ENCODE results near the gene PCK2.
"Not testable (repeated sequence)": the region's sequence is repeated elsewhere in the genome, so short reads cannot be mapped to it uniquely, and the experiment has no call there.

The PCK2 gene

DNA sequence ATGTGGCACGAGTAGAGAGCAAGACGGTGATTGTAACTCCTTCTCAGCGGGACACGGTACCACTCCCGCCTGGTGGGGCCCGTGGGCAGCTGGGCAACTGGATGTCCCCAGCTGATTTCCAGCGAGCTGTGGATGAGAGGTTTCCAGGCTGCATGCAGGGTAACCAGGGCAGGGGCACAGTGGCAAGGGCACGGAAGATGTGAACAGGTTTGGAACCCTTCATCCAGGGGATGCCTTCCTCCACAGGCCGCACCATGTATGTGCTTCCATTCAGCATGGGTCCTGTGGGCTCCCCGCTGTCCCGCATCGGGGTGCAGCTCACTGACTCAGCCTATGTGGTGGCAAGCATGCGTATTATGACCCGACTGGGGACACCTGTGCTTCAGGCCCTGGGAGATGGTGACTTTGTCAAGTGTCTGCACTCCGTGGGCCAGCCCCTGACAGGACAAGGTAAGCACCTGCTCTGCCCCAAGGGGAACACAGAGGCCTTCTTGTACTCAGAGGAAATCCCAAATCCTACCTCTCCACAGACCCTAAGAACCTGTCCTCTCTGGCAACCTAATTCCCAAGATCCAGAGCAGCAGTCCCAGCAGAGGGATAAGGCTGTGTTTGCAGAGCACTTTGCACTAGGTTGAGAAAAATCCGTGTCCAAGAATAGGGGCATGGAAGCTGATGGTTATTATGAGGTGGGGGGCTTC lies 4.3 kb downstream of the PCK2 start:
- DNase-seq, result no peak

- no peak for DNase-seq
These were observed 5.1 kb downstream of the PCK2 start for GRCh38 chr14:24098927-24099813.

DNA sequence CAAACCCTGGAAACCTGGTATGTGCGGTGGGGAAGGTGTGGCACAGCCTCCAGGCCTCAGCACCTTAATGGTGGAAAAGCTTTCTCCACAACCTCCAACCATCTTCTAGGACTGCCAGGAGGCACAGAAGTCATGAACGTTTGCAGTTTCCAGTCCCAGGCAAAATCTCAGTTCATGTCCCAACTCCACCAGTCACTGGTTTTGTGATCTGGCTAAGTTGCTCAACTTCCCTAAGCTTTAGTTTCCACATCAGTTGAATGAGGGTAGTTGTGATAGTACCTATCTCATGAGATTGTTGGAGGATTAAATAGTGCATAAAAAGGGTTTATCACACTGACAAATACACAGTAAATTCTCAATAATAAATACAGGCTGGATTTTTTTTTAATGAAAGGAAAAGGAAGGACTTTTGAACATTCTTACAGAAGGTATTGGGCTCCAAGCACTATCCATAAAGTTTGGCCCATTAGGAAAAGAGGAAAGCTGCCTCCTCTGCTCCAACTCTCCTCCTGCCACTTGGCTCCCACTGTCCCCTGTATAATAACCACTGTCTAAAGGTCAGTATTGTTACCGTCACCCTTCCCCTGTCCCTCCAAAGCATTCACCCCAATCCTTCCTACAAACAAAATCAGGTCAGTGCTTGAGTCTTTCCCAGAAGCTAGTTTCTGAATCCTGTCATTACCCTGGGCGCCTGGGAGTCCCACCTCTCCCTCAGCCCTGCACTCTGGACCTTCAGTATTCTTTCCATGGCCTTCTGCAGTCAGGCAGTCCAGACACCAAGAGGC lies 6.3 kb downstream of the PCK2 start:
- no peak for DNase-seq

DNA sequence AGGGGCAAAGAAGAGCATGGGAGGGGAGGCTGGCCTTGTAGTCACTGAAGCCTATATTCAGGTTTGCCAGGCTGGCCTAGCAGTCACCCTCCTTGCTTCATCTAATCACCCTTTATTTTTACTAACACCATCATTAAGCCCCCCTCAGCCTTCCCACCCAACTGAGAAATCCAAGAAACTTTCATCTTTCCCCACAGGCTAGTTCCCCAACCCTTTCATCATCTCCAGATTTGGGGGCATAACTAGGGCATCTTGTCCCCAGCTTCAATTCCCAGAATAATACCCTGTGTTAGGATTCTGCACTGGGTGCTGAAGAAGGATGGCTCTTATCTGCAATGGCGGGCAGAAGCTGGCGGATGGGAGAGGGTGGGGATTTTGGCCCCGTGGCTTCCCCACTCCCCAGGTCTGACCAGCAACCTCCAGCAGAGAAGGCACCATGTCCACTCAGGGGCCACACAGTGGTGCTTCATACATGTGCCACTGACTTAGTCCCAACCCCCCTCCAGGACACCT lies 6.9 kb downstream of the PCK2 start:
- no peak for DNase-seq

DNA sequence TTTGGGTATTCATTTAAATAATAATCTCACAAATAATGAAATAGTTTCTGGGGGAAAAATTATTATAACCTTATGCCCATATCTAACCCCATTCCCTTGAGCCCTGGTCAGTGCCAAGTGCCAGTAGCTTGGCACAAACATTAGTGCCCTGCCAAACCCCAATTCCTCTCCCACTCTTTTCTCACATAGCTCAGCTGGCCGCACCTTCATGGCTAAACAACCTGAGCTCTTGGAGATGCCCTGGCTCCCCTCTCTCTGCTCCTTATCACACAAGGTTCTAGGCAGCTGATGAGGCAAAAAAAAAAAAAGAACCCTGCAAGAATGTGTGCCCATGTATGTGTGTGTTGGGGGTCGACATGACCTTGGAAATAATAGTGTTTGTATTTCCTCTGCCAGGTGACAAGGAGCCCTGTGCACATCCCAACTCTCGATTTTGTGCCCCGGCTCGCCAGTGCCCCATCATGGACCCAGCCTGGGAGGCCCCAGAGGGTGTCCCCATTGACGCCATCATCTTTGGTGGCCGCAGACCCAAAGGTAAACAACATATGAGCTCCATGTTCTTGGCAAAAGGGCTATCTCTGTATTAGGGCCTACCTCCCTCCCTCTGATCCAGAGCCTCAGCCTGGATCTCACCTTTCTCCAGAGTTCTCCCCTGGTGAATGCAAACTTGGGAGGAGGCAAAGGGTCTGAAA lies 8.4 kb downstream of the PCK2 start:
- DNase-seq, result no peak

GRCh38 chr14:24103451-24103850 lies 9.3 kb downstream of the PCK2 start:
- no peak for DNase-seq

DNA sequence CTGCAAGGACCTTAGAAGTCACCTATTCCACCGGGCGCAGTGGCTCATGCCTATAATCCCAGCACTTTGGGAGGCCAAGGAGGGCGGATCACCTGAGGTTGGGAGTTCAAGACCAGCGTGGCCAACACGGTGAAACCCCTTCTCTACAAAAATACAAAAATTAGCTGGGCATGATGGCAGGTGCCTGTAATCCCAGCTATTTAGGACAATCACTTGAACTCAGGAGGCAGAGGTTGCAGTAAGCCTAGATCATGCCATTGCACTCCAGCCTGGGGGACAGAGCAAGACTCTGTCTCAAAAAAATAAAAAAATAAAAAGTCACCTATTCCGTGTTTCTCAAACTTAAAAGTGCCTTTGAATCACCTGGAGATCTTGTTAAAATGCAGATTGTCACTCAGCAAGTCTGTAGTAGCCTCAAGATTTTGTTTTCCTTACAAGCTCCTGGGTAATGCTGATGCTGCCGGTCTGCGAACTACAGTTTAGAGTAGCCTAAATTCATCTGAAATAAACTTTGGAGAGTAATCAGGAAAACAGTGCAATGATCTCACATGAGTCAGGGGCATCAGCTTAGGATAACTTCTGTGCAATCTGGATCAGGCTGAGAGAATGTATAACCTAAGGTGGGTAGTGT lies 11.6 kb downstream of the PCK2 start:
- DNase-seq, result not testable (repeated sequence)

DNA sequence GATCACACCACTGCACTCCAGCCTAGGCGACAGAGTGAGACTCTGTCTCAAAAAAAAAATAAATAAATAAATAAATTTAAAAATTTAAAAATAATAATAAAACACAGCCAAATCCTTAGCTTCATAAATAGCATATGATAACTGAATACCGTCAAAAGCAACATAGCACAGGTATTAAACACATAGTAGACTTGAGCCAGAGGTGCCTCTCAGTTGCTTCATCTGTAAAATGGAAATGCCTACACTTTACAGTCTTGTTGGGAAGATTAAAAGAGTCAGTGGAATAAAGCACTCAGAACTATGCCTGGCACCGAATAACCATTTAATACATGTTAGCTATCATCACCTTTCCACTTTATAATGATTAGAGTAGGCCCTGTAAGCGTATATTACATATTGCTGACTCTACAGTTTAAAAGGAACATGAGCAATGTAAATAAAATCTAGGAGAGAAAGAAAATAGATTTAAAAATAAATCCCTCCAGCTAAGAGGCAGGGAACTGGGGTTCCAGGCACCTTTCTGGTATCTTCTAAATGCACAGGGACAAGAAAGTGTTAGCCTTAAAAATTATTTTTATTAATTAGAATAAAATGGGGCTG lies 12.7 kb downstream of the PCK2 start:
- no peak for DNase-seq

DNA sequence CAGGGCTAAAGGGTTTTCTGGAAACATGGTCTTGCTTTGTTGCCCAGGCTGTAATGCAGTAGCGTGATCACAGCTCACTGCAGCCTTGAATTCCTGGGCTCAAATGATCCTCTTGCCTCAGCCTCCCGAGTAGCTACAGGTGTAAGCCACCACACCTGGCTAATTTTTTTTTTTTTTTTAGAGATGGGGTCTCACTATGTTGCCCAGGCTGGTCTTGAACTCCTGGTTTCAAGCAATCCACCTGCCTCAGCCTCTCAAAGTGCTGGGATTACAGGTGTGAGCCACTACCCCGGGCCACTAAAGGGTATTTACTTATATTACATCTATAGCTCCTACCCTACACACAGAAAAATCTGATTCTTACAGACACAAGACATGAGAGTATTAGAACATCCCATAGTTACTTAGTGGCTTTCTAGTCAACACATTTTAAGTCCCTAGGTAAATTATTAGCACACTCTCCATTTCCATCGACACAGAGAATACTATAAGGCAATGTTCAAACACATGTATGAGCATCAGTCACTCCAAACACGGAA lies 14.3 kb downstream of the PCK2 start:
- no peak for DNase-seq

- no peak for DNase-seq
These were observed 15.9 kb downstream of the PCK2 start for GRCh38 chr14:24110060-24110459.

GRCh38 chr14:24110523-24110922 lies 16.4 kb downstream of the PCK2 start:
- DNase-seq, result no peak

DNA sequence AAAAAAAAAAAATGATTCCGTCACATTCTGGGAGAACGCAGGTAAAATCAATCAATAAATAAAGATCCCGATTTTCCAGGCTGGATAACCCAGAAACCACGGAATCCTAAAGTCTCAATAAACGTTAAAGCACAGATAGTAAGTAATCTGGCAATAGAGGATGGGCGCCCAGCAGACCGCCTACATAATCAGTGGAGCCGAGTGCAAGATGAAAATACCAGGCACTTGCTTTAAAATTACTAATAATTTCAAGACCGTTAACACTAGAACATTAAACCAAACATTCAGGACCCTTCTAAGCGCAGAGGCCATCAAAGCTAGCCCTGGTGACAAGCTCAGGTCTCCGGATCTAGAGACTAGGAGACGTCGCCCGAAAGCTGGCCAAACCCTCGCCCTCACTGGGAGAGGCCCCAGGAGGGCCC lies 19.3 kb downstream of the PCK2 start:
- no peak for DNase-seq

- DNase-seq, result peak; percentile 86
These were observed 19.9 kb downstream of the PCK2 start for GRCh38 chr14:24113801-24114531.

GRCh38 chr14:24114532-24115421 lies 20.7 kb downstream of the PCK2 start, which contains the start of the genes DCAF11 and NRL:
DCAF11 (plus strand) TSS chr14:24114777; CDS start chr14:24115595, 818 bp downstream.
NRL (minus strand) TSS chr14:24114949; CDS start chr14:24082848, 32,101 bp downstream.
- DNase-seq, result peak; percentile 100

GRCh38 chr14:24115422-24116127 lies 21.5 kb downstream of the PCK2 start:
- DNase-seq, result no peak

GRCh38 chr14:24116128-24116814 lies 22.2 kb downstream of the PCK2 start:
- no peak for DNase-seq

- no peak for DNase-seq
These were observed 23.1 kb downstream of the PCK2 start for GRCh38 chr14:24117179-24117578.

GRCh38 chr14:24119691-24120090 lies 25.6 kb downstream of the PCK2 start:
- DNase-seq, result no peak

Measured in central memory CD4-positive, alpha-beta T cell (primary cell).